Loucy (cell line): Measurements from ENCODE around the gene PPARG.
"Not testable (repeated sequence)": the region's sequence is repeated elsewhere in the genome, so short reads cannot be mapped to it uniquely, and the experiment has no call there.

Source experiments
- H2AFZ ChIP-seq: fragments of 200-600 bp; sonication (generic); 2 replicates; pipeline ENCODE4 v1.6.0; 2016; ENCODE audit warnings: antibody characterized with exemption, mild to moderate bottlenecking, low read length, moderate library complexity
- H3F3A ChIP-seq: fragments of 200-600 bp; 2 replicates; pipeline ENCODE4 v1.6.0; 2016; ENCODE audit warnings: antibody characterized with exemption, low read depth, mild to moderate bottlenecking
- H3K27me3 ChIP-seq: fragments of 200-600 bp; sonication (generic); 2 replicates; pipeline ENCODE4 v1.6.1; 2014; ENCODE audit warnings: low read length, mild to moderate bottlenecking; ENCODE audit not compliant: insufficient read depth, poor library complexity, severe bottlenecking
- H3K36me3 ChIP-seq: fragments of 200-600 bp; sonication (generic); 2 replicates; pipeline ENCODE4 v1.6.1; 2016; ENCODE audit warnings: low read length; ENCODE audit not compliant: insufficient read depth
- H3K4me1 ChIP-seq: fragments of 200-600 bp; sonication (generic); 2 replicates; pipeline ENCODE4 v1.5.1; 2014; ENCODE audit warnings: low read length, mild to moderate bottlenecking; ENCODE audit not compliant: insufficient read depth, poor library complexity, severe bottlenecking
- H3K4me2 ChIP-seq: fragments of 200-600 bp; sonication (generic); 2 replicates; pipeline ENCODE4 v1.6.0; 2014; ENCODE audit warnings: antibody characterized with exemption, low read length, low read depth, mild to moderate bottlenecking; ENCODE audit not compliant: poor library complexity, severe bottlenecking
- H3K4me3 ChIP-seq: fragments of 200-600 bp; sonication (generic); 2 replicates; pipeline ENCODE4 v1.5.1; 2014; ENCODE audit warnings: low read length, mild to moderate bottlenecking, mixed read lengths; ENCODE audit not compliant: poor library complexity, severe bottlenecking
- H3K79me2 ChIP-seq: fragments of 200-600 bp; sonication (generic); 2 replicates; pipeline ENCODE4 v1.6.1; 2014; ENCODE audit warnings: low read length; ENCODE audit not compliant: insufficient read depth
- H3K9ac ChIP-seq: fragments of 200-600 bp; sonication (generic); 2 replicates; pipeline ENCODE4 v1.6.0; 2014; ENCODE audit warnings: mild to moderate bottlenecking, low read depth, low read length, moderate library complexity; ENCODE audit not compliant: poor library complexity, severe bottlenecking
- H3K9me2 ChIP-seq: fragments of 200-600 bp; sonication (generic); replicated peaks from 2 replicates; pipeline ENCODE4 v1.6.1; 2016; ENCODE audit warnings: low read depth, low read length, mixed read lengths
- H3K9me3 ChIP-seq: fragments of 200-600 bp; sonication (generic); 2 replicates; pipeline ENCODE4 v1.6.1; 2014; ENCODE audit warnings: mild to moderate bottlenecking, antibody characterized with exemption, low read length, low read depth; ENCODE audit not compliant: insufficient read depth
- H4K20me1 ChIP-seq: fragments of 200-600 bp; sonication (generic); 2 replicates; pipeline ENCODE4 v1.6.0; 2014; ENCODE audit warnings: antibody characterized with exemption, low read length, mild to moderate bottlenecking; ENCODE audit not compliant: insufficient read depth, poor library complexity, severe bottlenecking
- EZH2phosphoT487 ChIP-seq: fragments of 200-600 bp; IDR thresholded peaks from 2 replicates; pipeline ENCODE4 v1.6.1; 2018; ENCODE audit warnings: antibody characterized with exemption, mild to moderate bottlenecking, moderate library complexity, borderline replicate concordance
- TF ChIP-seq, protein P1 (sequence below): fragments of 200-600 bp; sonication (generic); conservative IDR thresholded peaks from 2 replicates; pipeline ENCODE4 v1.5.1; 2014; ENCODE audit warnings: mild to moderate bottlenecking, antibody characterized with exemption, low read length

The PPARG gene

GRCh38 chr3:12456441-12456840 is 167.6 kb downstream of the PPARG start:
- Histone ChIP-seq H3K27me3 (no peaks in the 10 kb centered on the region), H3K36me3 (no peaks in the 10 kb centered on the region), H3K9me2 (no peaks in the 10 kb centered on the region), H3K9me3 (no peaks in the 10 kb centered on the region), H3K79me2 (no peaks in the 10 kb centered on the region), H3K9ac (no peak overlapping the region), H4K20me1 (no peaks in the 10 kb centered on the region), H3K4me3 (no peak overlapping the region), H3F3A (no peaks in the 10 kb centered on the region), H2AFZ (no peak overlapping the region), H3K4me2 (no peak overlapping the region), H3K4me1 (peaks cover 10% of the 10 kb centered on the region)
- TF ChIP-seq, protein P1, sequence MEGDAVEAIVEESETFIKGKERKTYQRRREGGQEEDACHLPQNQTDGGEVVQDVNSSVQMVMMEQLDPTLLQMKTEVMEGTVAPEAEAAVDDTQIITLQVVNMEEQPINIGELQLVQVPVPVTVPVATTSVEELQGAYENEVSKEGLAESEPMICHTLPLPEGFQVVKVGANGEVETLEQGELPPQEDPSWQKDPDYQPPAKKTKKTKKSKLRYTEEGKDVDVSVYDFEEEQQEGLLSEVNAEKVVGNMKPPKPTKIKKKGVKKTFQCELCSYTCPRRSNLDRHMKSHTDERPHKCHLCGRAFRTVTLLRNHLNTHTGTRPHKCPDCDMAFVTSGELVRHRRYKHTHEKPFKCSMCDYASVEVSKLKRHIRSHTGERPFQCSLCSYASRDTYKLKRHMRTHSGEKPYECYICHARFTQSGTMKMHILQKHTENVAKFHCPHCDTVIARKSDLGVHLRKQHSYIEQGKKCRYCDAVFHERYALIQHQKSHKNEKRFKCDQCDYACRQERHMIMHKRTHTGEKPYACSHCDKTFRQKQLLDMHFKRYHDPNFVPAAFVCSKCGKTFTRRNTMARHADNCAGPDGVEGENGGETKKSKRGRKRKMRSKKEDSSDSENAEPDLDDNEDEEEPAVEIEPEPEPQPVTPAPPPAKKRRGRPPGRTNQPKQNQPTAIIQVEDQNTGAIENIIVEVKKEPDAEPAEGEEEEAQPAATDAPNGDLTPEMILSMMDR, result no peak
- no peak for TF ChIP-seq EZH2phosphoT487

DNA sequence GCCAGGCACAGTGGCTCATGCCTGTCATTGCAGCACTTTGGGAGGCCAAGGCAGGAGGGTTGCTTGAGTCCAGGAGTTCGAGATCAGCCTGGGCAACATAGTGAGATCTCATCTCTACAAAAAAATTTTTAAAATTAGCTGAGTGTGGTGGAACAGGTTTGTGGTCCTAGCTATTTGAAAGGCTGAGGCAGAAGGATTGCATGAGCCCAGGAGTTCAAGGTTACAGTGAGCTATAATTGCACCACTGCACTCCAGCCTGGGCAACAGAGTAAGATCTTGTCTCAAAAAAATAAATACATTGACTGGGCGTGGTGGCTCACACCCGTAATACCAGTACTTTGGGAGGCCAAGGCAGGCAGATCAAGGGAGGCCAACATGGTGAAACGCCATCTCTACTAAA is 168.5 kb downstream of the PPARG start:
- H4K20me1 ChIP-seq, H3K27me3 ChIP-seq, H3K4me2 ChIP-seq, H3F3A ChIP-seq, H2AFZ ChIP-seq, H3K9me3 ChIP-seq, H3K9me2 ChIP-seq, H3K36me3 ChIP-seq, H3K9ac ChIP-seq, H3K79me2 ChIP-seq, H3K4me3 ChIP-seq: not testable (repeated sequence)
- H3K4me1 ChIP-seq, result peaks cover 20% of the 10 kb centered on the region

GRCh38 chr3:12458901-12459300 is 170.0 kb downstream of the PPARG start:
- Histone ChIP-seq H4K20me1 (no peaks in the 10 kb centered on the region), H3K4me1 (peaks cover 33% of the 10 kb centered on the region), H3K4me3 (no peak overlapping the region), H3K9me2 (no peaks in the 10 kb centered on the region), H3K27me3 (no peaks in the 10 kb centered on the region), H3K9ac (no peak overlapping the region), H3K9me3 (no peaks in the 10 kb centered on the region), H3K79me2 (no peaks in the 10 kb centered on the region), H3F3A (no peaks in the 10 kb centered on the region), H3K4me2 (no peak overlapping the region), H3K36me3 (no peaks in the 10 kb centered on the region), H2AFZ (no peak overlapping the region)
- TF ChIP-seq, protein P1, result no peak
- no peak for TF ChIP-seq EZH2phosphoT487

- Histone ChIP-seq H2AFZ (no peak overlapping the region), H3K4me3 (no peak overlapping the region), H3K9me2 (no peaks in the 10 kb centered on the region), H3F3A (no peaks in the 10 kb centered on the region), H3K4me1 (peaks cover 45% of the 10 kb centered on the region), H4K20me1 (no peaks in the 10 kb centered on the region), H3K4me2 (no peak overlapping the region), H3K79me2 (no peaks in the 10 kb centered on the region), H3K9me3 (no peaks in the 10 kb centered on the region), H3K9ac (no peak overlapping the region), H3K27me3 (no peaks in the 10 kb centered on the region), H3K36me3 (no peaks in the 10 kb centered on the region)
- TF ChIP-seq, protein P1, result no peak
- no peak for TF ChIP-seq EZH2phosphoT487
These were observed 171.3 kb downstream of the PPARG start for GRCh38 chr3:12460127-12460526.
